Karpas-422 (cell line): Measurements from ENCODE around the gene RTF2. TPM values are rescaled to one million over a fixed set of nuclear protein-coding genes. Genes with fewer than 3 reads are reported as not detected.

Source experiments
- DNase-seq: peaks from one replicate; pipeline ENCODE4 v3.0.0-alpha.2; 2015
- H2AFZ ChIP-seq: fragments of 200-600 bp; sonication (generic); 2 replicates; pipeline ENCODE4 v1.6.1; 2014; ENCODE audit warnings: antibody characterized with exemption, low read length, mixed read lengths
- H3K27ac ChIP-seq: fragments of 200-600 bp; sonication (generic); 2 replicates; pipeline ENCODE4 v1.5.1; 2014; ENCODE audit warnings: mild to moderate bottlenecking, low read length, moderate library complexity
- H3K27me3 ChIP-seq: fragments of 200-600 bp; sonication (generic); 2 replicates; pipeline ENCODE4 v1.6.1; 2014; ENCODE audit warnings: low read length, mixed read lengths
- H3K36me3 ChIP-seq: fragments of 200-600 bp; sonication (generic); 2 replicates; pipeline ENCODE4 v1.6.1; 2014; ENCODE audit warnings: low read length, mixed read lengths; ENCODE audit not compliant: insufficient read depth
- H3K4me1 ChIP-seq: fragments of 200-600 bp; sonication (generic); 2 replicates; pipeline ENCODE4 v1.6.1; 2014; ENCODE audit warnings: mild to moderate bottlenecking, low read length, mixed read lengths
- H3K4me2 ChIP-seq: fragments of 200-600 bp; sonication (generic); 2 replicates; pipeline ENCODE4 v1.6.1; 2014; ENCODE audit warnings: low read length, low read depth, mild to moderate bottlenecking; ENCODE audit not compliant: poor library complexity, severe bottlenecking
- H3K4me3 ChIP-seq: fragments of 200-600 bp; sonication (generic); 2 replicates; pipeline ENCODE4 v1.5.1; 2014; ENCODE audit warnings: mild to moderate bottlenecking, antibody characterized with exemption, low read length, mixed read lengths
- H3K79me2 ChIP-seq: fragments of 200-600 bp; sonication (generic); 2 replicates; pipeline ENCODE4 v1.6.1; 2014; ENCODE audit warnings: mild to moderate bottlenecking, low read length, mixed read lengths
- H3K9ac ChIP-seq: fragments of 200-600 bp; sonication (generic); 2 replicates; pipeline ENCODE4 v1.6.0; 2014; ENCODE audit warnings: low read length
- H3K9me2 ChIP-seq: fragments of 200-600 bp; sonication (generic), shearing (Covaris generic); replicated peaks from 2 replicates; pipeline ENCODE4 v1.6.0; 2014; ENCODE audit warnings: mild to moderate bottlenecking, low read length, moderate library complexity; ENCODE audit not compliant: insufficient read depth
- H3K9me3 ChIP-seq: fragments of 300-700, 200-600 bp; sonication (generic); 2 replicates; pipeline ENCODE4 v1.6.1; 2014; ENCODE audit warnings: low read length, mixed read lengths
- H4K20me1 ChIP-seq: fragments of 200-600 bp; sonication (generic); 2 replicates; pipeline ENCODE4 v1.6.1; 2014; ENCODE audit warnings: mild to moderate bottlenecking, antibody characterized with exemption, low read length, low read depth; ENCODE audit not compliant: insufficient read depth
- total RNA-seq: library from RNA; depleted of rRNA; stranded (reverse); fragments of >200 nt; shearing (Covaris generic); gene quantifications from 2 replicates; pipeline ENCODE4 v1.2.3, GENCODE V29; 2014; ENCODE audit warnings: low replicate concordance

RTF2 gene
- total RNA-seq, 1 experiment from 2014 or later = 46.0 TPM

- Histone ChIP-seq H4K20me1 (no peaks in the 10 kb centered on the region), H3K79me2 (no peaks in the 10 kb centered on the region), H3K4me3 (no peak overlapping the region), H3K4me1 (no peaks in the 10 kb centered on the region), H2AFZ (no peak overlapping the region), H3K27ac (no peak overlapping the region), H3K9me3 (no peaks in the 10 kb centered on the region), H3K27me3 (no peaks in the 10 kb centered on the region), H3K36me3 (no peaks in the 10 kb centered on the region), H3K9me2 (no peaks in the 10 kb centered on the region), H3K9ac (no peak overlapping the region), H3K4me2 (no peak overlapping the region)
- no peak for DNase-seq
Measured at GRCh38 chr20:56442389-56443365, 25.8 kb upstream of the RTF2 start.

DNA sequence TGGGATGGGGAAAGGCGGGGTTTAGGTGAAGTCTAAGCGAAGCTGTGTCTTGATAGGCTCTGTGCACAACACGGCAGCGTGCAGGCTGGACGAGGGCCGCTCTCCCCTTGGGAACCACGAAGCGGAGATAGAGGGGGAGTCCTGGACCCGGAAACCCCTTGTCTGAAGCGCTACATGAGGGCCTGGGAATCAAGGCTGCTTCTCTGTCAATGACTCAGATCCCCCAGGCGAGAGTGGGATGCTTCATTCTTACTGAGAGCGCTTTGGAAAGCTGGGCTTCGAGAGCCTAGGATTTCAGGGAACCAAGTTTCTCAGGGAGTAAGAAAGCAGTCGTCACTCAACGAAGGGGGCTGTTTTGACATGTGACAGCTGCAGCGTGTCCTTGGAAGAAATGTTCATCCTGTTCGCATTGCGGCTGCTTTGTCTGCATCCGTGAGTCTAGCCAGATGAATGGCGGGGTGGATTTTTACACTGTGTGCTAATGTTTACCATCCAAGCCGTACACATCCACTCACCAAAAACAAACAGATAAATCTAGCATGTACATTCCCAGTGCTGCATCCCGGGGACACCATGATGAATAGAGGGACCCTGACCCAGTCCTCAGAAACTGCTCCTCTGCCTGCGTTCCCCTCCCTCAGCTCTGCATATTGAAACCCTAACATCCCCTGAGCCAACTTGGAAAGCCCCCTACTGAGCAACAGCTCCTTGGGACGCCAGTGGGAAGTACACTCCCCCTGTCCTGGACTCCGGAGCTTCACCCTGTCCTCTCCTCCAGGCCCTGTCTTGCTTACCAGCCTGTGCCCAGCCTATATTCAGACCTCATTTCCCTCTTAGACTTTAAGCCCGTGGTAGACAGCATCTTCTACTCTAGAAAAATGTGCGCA is 24.5 kb upstream of the RTF2 start:
- peak; percentile 4 for DNase-seq
- Histone ChIP-seq H3K4me2 (no peak overlapping the region), H3K27me3 (no peaks in the 10 kb centered on the region), H3K4me1 (no peaks in the 10 kb centered on the region; the same call in 1 of the 2 replicates), H3K9me3 (no peaks in the 10 kb centered on the region), H4K20me1 (no peaks in the 10 kb centered on the region), H3K9ac (no peak overlapping the region), H2AFZ (no peak overlapping the region), H3K79me2 (no peaks in the 10 kb centered on the region), H3K9me2 (no peaks in the 10 kb centered on the region), H3K27ac (no peak overlapping the region), H3K36me3 (no peaks in the 10 kb centered on the region), H3K4me3 (no peak overlapping the region)

GRCh38 chr20:56445130-56445529 is 23.3 kb upstream of the RTF2 start:
- Histone ChIP-seq H3K27me3 (no peaks in the 10 kb centered on the region), H3K4me1 (no peaks in the 10 kb centered on the region; the same call in 1 of the 2 replicates), H3K27ac (no peak overlapping the region), H4K20me1 (no peaks in the 10 kb centered on the region), H3K36me3 (no peaks in the 10 kb centered on the region), H3K79me2 (no peaks in the 10 kb centered on the region), H2AFZ (no peak overlapping the region), H3K4me2 (no peak overlapping the region), H3K4me3 (no peak overlapping the region), H3K9me3 (no peaks in the 10 kb centered on the region), H3K9ac (no peak overlapping the region), H3K9me2 (no peaks in the 10 kb centered on the region)
- DNase-seq = peak; percentile 4

DNA sequence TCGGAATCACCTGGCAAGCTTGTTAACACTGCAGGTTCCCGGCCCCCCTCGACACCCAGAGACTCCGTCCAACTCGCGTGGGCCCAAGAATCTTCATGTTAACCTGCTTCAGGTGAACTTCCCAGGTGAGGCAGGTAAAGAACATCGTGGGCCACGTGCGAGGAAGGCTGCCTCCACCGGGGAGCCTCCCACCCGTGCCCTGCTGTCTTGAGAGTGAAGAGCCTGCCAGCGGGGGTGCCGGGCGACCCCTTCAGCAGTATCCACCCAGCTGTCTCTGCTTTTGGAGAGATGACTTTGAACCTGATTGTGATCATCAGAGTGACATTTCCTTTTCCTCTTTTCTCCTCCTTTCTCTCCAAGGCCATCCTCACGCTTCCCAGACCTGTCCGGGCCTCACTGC is 22.9 kb upstream of the RTF2 start:
- H3K79me2 ChIP-seq = no peaks in the 10 kb centered on the region
- no peak overlapping the region for H3K9ac ChIP-seq
- no peaks in the 10 kb centered on the region for H3K27me3 ChIP-seq
- H3K9me2 ChIP-seq = no peaks in the 10 kb centered on the region
- no peak overlapping the region for H3K4me3 ChIP-seq
- H3K9me3 ChIP-seq = no peaks in the 10 kb centered on the region
- no peaks in the 10 kb centered on the region; the same call in 1 of the 2 replicates for H3K4me1 ChIP-seq
- H2AFZ ChIP-seq = no peak overlapping the region
- H3K4me2 ChIP-seq = no peak overlapping the region
- H4K20me1 ChIP-seq = no peaks in the 10 kb centered on the region
- no peak for DNase-seq
- no peak overlapping the region for H3K27ac ChIP-seq
- H3K36me3 ChIP-seq = no peaks in the 10 kb centered on the region

- no peak for DNase-seq
- H3K4me1 ChIP-seq = no peaks in the 10 kb centered on the region; the same call in 1 of the 2 replicates
- no peak overlapping the region for H2AFZ ChIP-seq
- no peak overlapping the region for H3K4me2 ChIP-seq
- no peaks in the 10 kb centered on the region for H3K79me2 ChIP-seq
- H3K27ac ChIP-seq = no peak overlapping the region
- H3K9ac ChIP-seq = no peak overlapping the region
- no peaks in the 10 kb centered on the region for H3K36me3 ChIP-seq
- H3K27me3 ChIP-seq = no peaks in the 10 kb centered on the region
- no peak overlapping the region for H3K4me3 ChIP-seq
- H3K9me2 ChIP-seq = no peaks in the 10 kb centered on the region
- no peaks in the 10 kb centered on the region for H4K20me1 ChIP-seq
- no peaks in the 10 kb centered on the region for H3K9me3 ChIP-seq
Measured at GRCh38 chr20:56447227-56447626, 21.2 kb upstream of the RTF2 start.

- no peaks in the 10 kb centered on the region for H3K9me2 ChIP-seq
- no peak overlapping the region for H3K4me2 ChIP-seq
- no peaks in the 10 kb centered on the region for H3K9me3 ChIP-seq
- no peak overlapping the region for H2AFZ ChIP-seq
- no peaks in the 10 kb centered on the region for H3K27me3 ChIP-seq
- no peaks in the 10 kb centered on the region for H3K36me3 ChIP-seq
- DNase-seq = no peak
- peaks cover 20% of the 10 kb centered on the region for H3K4me1 ChIP-seq
- no peak overlapping the region for H3K4me3 ChIP-seq
- H4K20me1 ChIP-seq = no peaks in the 10 kb centered on the region
- no peak overlapping the region for H3K27ac ChIP-seq
- H3K9ac ChIP-seq = no peak overlapping the region
- H3K79me2 ChIP-seq = no peaks in the 10 kb centered on the region
Measured at GRCh38 chr20:56449459-56449858, 19.0 kb upstream of the RTF2 start.

DNA sequence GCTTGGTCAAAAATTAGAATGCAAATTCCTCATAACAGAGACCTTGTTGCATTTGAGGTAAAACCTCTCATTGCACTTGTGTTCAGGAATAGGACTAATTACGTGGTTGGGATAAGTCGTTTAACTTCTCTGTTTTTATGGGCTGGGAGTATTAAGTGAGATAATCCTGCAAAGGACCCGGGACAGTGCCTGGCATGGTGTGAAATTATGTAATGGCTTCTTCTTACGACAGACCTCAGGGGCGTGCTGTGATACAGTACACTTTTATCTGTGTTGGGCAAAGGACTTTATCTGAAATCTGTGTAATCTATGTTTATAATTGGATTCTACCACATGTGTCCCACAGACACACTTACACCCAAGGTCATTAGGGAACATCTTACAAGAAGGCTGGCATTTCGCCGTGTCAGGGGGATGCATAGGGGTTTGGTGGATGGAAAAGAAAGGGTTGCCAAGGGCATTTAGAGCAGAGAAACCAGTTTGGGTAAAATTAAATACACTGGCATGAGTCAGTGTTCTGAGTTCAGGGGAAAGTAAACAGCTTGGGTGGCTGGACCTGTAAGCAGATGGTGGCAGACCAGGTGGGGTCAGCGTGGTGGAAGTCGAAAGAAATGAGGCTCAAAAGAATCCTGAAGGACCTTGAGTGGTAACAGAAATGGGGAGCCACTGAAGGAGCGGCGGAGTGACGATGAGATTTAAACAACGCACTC is 17.2 kb upstream of the RTF2 start:
- no peak for DNase-seq

More for the DNA sequence above, 17.2 kb upstream of the RTF2 start:
- H3K9me3 ChIP-seq = no peaks in the 10 kb centered on the region
- H3K4me1 ChIP-seq = peaks cover 23% of the 10 kb centered on the region
- no peak overlapping the region for H3K4me3 ChIP-seq
- H2AFZ ChIP-seq = no peak overlapping the region
- H3K9ac ChIP-seq = no peak overlapping the region
- no peaks in the 10 kb centered on the region for H4K20me1 ChIP-seq
- H3K36me3 ChIP-seq = no peaks in the 10 kb centered on the region
- H3K79me2 ChIP-seq = no peaks in the 10 kb centered on the region
- H3K9me2 ChIP-seq = no peaks in the 10 kb centered on the region
- no peaks in the 10 kb centered on the region for H3K27me3 ChIP-seq
- H3K4me2 ChIP-seq = no peak overlapping the region
- no peak overlapping the region for H3K27ac ChIP-seq
